Cardiac fibroblast (primary cell): ENCODE results near the gene VAMP3.

Experiments used
- DNase-seq, 2 donors: peaks; one replicate each; pipeline versions ENCODE4 v3.0.0 to v3.0.0-alpha.2; 2010; ENCODE audit warnings: low read depth in 2 of 2
- H3K4me3 ChIP-seq, 2 donors: replicated peaks in 1 of 2; 1 replicate in 1 of 2; 2 replicates in 1 of 2; pipeline ENCODE4 v1.5.1; 2011; ENCODE audit warnings: low read depth in 2 of 2, low read length in 2 of 2, mild to moderate bottlenecking in 2 of 2, moderate library complexity in 1 of 2
- CTCF ChIP-seq: IDR thresholded peaks from one replicate; pipeline ENCODE4 v1.5.1; 2011; ENCODE audit warnings: low read depth, mild to moderate bottlenecking, low read length, inconsistent platforms

VAMP3 gene

GRCh38 chr1:7771823-7772299, 765 bp downstream of the VAMP3 start:
- no peak for TF ChIP-seq CTCF

GRCh38 chr1:7777591-7777990, 6.5 kb downstream of the VAMP3 start:
- no peak for DNase-seq
- no peak for TF ChIP-seq CTCF
- no peak overlapping the region for H3K4me3 ChIP-seq

More at GRCh38 chr1:7771823-7772299, 765 bp downstream of the VAMP3 start:
- peak; percentile 2 to 9 for DNase-seq
- peak overlapping the region; percentile 80 to 92 for H3K4me3 ChIP-seq

- TF ChIP-seq CTCF, result no peak
- DNase-seq, result no peak
- no peak overlapping the region for H3K4me3 ChIP-seq
Measured at GRCh38 chr1:7778133-7778628, 7.1 kb downstream of the VAMP3 start.

DNA sequence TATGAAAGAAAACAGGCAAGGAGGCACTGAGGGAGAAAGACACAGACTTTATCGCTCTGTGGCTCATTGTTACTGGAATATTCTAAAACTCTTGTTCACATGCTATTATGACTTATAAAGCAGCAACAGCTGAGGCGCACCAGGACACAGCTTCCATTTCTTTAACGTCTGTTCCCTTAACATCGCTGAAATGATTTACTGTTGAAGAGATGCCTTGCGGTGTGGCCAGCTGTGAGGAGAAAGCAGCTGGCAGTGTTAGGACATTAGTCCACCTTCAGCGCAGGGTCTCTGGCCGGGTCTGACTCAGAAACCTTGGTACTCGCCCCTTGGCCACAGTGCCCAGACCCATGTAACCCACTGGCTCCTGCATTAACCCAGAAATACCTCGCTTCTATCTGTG, 9.9 kb downstream of the VAMP3 start:
- TF ChIP-seq CTCF, result no peak
- no peak for DNase-seq
- no peak overlapping the region for H3K4me3 ChIP-seq

- DNase-seq, result no peak
- no peak overlapping the region for H3K4me3 ChIP-seq
- TF ChIP-seq CTCF, result no peak
Measured at GRCh38 chr1:7781501-7781900, 10.4 kb downstream of the VAMP3 start.

- no peak for DNase-seq
- TF ChIP-seq CTCF, result no peak
- H3K4me3 ChIP-seq, result no peak overlapping the region
Measured at GRCh38 chr1:7781923-7782495, 10.9 kb downstream of the VAMP3 start.
